CD4-positive, alpha-beta T cell treated with Interleukin-1 beta for 1 hour (primary cell): Measurements from ENCODE around the gene LRBA.
"Not testable (repeated sequence)": the region's sequence is repeated elsewhere in the genome, so short reads cannot be mapped to it uniquely, and the experiment has no call there.

ENCODE experiments used
- DNase-seq, 2 donors: peaks; one replicate each; pipeline ENCODE4 v3.0.0-alpha.2; 2020 to 2022

LRBA gene

DNA sequence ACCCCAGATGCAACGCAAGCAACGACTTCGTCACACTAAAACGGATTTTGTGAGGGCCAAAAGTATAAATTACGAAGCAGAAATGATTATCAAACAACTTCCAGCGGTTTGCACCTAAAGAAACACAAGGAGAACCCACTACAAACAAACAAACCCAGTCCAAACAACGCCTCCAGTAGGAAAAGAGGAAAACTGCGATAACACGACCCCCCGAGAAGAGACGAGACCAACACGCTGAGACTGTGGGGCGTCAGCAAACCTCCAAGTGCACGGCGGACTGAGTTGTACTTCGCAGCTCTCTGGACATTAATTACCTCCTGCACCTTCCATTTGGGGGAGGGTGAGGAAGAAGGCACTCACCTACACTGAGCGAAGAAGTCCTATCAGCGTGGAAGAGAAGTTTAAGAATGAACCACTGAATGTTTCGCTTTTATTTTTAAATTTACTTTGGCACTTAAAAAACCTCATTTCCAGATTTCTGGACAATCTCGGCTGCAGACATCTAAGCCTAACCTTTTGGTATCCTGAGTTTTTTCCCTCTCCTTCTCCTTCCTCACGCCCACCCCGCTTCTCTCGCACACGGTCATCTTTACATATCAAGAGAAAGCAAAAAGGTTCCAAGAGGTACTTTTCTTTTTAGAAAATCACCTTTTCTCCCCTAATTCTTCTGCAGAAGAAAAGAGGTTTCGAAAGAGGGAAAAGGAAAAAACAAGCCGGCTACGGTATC, 432.8 kb downstream of the LRBA start, which contains the start of gene MAB21L2:
Gene MAB21L2 (plus strand): TSS at position 6 of the 727 bp plus-strand sequence. CDS start 879 bp downstream, outside the sequence.
- no peak for DNase-seq

- no peak for DNase-seq
Observed at GRCh38 chr4:150581641-150582051, 433.4 kb downstream of the LRBA start.

DNA sequence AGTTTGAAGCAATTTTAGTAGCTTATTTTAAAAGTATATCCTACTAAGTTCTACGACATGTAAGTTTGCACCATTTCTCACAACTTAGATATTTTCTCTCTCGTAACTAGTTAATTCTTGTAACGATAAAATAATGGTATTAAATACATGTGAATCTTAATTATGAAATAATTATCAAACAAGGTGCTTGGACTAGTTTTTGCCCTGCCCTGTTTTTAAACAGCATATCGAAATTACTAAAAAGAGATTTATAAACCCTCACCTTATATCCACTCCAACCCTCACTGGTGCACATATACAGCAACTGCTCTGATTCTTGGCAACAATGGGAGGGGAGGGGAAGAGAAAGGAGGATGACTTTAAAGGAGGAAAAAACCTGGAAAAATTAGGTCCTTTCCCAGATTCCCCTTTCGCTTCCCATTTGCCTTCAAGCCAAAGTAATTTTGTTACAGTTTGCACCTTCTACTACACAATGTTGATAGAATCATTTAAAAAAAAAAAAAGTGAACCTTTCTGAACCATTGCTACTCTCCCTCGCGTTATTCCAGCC, 434.0 kb downstream of the LRBA start:
- no peak for DNase-seq

GRCh38 chr4:150580306-150580705, 434.8 kb downstream of the LRBA start:
- no peak for DNase-seq

GRCh38 chr4:150579551-150580234, 435.4 kb downstream of the LRBA start:
- no peak for DNase-seq

DNA sequence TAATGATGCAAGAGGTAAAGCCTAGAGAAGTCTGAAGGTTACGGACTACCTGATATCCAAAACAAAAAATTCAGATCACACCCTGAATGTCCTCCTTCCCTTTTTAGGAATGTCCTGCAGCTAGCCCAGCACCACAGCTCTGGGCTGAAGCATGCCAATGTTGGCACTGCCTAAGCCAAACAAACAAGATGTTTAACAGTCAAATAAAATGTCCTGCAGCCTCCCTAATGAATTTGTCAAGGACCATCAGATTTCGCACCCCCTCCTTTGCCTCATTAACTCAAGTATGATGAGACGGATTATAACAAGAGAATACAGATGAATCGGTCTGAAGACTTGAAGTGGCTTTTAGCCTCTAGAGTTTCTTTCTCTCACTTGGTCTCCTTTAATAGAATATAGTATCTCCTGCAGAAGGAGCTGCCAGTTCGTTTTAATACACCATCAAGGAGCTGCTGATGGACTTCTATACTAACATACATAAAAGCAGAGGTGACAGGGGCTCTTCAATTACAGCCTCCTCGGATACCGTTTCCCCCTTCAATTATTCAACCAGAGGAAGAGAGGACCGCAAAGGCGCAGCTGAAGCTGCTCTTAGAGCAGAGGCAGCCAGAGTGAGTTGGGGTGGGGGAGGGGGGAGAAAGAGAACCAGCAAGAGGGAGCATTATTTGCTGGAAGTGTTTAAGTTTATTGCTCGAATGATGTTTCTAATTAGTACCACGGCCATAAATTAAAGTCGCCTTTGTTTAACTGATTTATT, 436.2 kb downstream of the LRBA start:
- no peak for DNase-seq

GRCh38 chr4:150577796-150578195, 437.3 kb downstream of the LRBA start:
- DNase-seq = no peak

- DNase-seq = no peak
Observed at GRCh38 chr4:150574678-150575077, 440.4 kb downstream of the LRBA start.

DNA sequence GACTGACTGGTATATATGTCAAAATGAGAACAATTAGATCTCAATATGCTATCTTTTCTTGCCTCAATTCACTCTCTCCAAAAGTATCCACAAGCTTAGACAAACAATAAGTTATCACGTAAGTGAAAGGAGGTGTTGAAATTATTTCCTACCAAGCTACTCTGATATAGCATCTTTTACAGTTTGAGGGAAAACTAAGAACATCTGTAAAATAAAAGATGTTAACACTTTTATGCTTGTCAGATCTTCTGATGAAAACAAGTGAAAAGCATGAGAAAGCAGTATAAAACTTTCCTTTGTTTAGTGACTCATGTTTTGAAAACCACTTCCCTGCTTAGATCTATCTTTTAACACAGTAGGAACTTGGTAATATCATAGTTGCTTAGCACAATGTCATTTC, 441.6 kb downstream of the LRBA start:
- no peak for DNase-seq

GRCh38 chr4:150572704-150573504, 442.2 kb downstream of the LRBA start:
- DNase-seq = no peak

DNA sequence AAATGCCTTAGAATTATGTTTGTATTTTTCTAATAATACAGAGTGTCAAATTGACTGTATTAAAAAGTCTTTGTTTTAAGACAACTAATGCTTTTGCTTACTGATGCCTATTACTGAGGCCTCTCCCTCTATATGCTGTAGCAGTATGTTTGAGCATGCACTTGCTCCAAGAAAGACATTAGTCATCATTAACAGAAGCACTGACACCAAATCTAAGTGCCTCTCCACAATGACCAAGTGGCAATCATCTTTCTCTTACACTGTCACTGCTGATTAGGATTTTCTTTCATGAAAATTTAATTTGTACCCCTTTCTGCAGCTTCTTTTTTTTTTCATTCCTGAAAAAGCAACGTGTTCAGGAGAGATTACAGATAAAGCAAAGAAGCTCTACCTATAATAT, 444.2 kb downstream of the LRBA start:
- DNase-seq = no peak

DNA sequence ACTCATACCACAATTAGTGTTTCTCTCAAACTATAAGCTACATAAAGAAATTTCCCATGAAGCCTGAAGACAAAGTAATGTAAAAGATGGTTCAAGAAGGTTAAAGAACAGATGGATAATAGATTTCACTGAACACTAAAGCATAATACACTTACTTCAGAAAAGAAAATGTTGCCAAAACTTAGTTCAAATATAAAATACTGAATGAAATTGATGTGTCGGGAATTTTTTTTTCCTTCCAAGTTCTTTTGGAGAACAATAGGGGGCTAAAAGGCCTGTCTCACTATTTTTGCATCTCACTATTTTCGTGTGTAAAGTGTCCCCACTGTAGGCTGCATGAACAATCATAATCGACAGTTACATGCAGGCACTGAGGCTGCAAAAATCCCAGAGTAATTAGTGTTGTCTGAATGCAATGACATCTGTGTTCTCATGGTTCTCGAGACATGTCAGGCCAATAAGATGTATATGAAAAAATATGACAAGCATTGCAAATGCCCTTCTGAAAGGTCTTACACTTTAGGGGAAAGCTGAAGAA, 445.0 kb downstream of the LRBA start:
- DNase-seq = no peak

- no peak for DNase-seq
Observed at GRCh38 chr4:150569384-150569987, 445.6 kb downstream of the LRBA start.

GRCh38 chr4:150567070-150567469, 448.0 kb downstream of the LRBA start:
- DNase-seq = no peak

DNA sequence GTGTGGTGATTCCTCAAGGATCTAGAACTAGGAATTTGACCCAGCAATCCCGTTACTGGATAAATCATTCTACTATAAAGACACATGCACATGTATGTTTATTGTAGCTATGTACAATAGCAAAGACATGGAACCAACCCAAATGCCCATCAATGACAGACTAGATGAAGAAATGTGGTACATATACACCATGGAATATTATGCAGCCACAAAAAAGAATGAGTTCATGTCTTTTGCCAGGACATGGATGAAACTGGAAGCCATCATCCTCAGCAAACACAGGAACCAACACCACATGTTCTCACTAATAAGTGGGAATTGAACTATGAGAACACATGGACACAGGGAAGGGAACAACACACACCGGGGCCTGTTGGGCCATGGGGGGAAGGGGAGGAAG, 450.1 kb downstream of the LRBA start:
- DNase-seq = not testable (repeated sequence)

GRCh38 chr4:150562751-150563150, 452.3 kb downstream of the LRBA start:
- DNase-seq = no peak

- no peak for DNase-seq
Observed at GRCh38 chr4:150562250-150562649, 452.8 kb downstream of the LRBA start.

- no peak for DNase-seq
Observed at GRCh38 chr4:150561143-150561737, 453.8 kb downstream of the LRBA start.

DNA sequence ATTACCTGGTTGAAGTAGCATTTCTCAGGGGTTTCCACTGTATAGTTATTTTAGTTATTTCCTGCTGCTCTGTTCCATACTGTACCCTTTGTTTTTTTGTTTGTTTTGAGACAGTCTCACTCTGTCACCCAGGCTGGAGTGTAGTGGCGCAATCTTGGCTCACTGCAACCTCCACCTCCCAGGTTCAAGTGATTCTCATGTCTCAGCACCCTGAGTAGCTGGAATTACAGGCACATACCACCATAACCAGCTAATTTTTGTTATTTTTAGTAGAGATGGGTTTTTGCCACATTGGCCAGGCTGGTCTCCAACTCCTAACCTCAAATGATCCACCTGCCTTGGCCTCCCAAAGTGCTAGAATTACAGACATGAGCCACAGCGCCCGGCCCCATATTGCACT, 457.3 kb downstream of the LRBA start:
- not testable (repeated sequence) for DNase-seq

- DNase-seq = no peak
Observed at GRCh38 chr4:150547154-150547838, 467.8 kb downstream of the LRBA start.

DNA sequence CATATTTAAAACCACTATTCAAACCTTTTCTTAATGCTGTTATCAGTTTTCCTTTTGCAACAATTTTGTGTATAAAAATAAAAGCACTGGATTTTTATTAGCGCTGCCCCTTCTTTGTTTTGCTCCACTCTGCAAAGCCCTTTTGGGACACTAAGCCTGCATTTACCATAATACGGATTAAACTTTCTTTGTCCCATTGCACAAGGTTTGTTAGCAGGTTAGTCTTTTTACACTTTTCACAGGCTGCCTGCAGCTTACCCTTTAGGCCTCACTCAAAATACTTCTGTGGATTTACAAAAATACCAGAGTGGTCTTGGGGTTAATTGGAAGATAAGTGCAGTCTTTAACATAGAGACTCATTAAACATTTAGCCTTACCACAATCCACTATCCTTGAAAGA, 468.8 kb downstream of the LRBA start:
- DNase-seq = no peak
